ENCODE measurements around the gene MYOM3.
"Not testable (repeated sequence)": the region's sequence is repeated elsewhere in the genome, so short reads cannot be mapped to it uniquely, and the experiment has no call there.

Gene MYOM3

GRCh38 chr1:24052220-24052619 lies 59.7 kb downstream of the MYOM3 start:
- DNase-seq: no peak
- in situ Hi-C loops (cut with MboI; ENCODE audit: low pct_unique_long_range_greater_than_20kb, low sequenced_read_pairs): no loop called here

- peak; percentile 32 for DNase-seq
- in situ Hi-C loops (cut with MboI; ENCODE audit: low pct_unique_long_range_greater_than_20kb, low sequenced_read_pairs): no loop called here
Measured at GRCh38 chr1:24051206-24051945, 60.6 kb downstream of the MYOM3 start.

DNA sequence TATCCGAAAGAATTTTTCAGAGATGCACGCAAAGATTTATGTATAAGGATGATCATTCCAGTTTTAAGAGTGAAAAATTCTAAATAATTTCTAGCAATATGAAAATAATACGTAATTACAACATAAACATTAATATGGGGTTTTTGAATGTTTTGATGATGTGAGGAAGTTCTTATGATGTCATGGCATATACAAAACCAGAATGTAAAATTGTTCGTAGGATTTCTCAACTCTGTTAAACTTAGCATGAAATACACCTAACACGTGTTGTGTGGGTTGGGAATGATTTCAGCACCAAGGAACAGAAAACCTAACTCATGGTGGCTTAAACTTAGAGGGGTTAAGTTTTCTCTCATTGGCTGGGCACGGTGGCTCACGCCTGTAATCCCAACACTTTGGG lies 62.2 kb downstream of the MYOM3 start:
- in situ Hi-C loops (cut with MboI; ENCODE audit: low pct_unique_long_range_greater_than_20kb, low sequenced_read_pairs): no loop called here
- no peak for DNase-seq

DNA sequence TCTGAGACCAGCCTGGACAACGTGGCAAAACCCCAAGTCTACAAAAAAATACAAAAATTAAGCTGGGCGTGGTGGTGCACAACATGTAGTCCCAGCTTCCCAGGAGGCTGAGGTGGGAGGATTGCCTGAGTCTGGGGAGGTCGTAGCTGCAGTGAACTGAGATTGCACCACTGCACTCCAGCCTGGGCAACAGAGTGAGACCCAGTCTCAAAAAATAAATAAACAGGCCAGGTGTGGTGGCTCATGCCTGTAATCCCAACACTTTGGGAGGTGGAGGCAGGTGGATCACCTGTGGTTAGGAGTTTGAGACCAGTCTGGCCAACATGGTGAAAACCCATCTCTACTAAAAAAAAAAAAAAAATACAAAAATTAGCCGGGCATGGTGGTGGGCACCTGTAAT lies 63.0 kb downstream of the MYOM3 start:
- DNase-seq; in situ Hi-C loops (cut with MboI; ENCODE audit: low pct_unique_long_range_greater_than_20kb, low sequenced_read_pairs): not testable (repeated sequence)

- in situ Hi-C loops (cut with MboI; ENCODE audit: low pct_unique_long_range_greater_than_20kb, low sequenced_read_pairs): no loop called here
- DNase-seq: no peak
Measured at GRCh38 chr1:24048205-24048869, 63.6 kb downstream of the MYOM3 start.

GRCh38 chr1:24047110-24047477 lies 64.8 kb downstream of the MYOM3 start:
- in situ Hi-C loops (cut with MboI; ENCODE audit: low pct_unique_long_range_greater_than_20kb, low sequenced_read_pairs): no loop called here
- DNase-seq: no peak

DNA sequence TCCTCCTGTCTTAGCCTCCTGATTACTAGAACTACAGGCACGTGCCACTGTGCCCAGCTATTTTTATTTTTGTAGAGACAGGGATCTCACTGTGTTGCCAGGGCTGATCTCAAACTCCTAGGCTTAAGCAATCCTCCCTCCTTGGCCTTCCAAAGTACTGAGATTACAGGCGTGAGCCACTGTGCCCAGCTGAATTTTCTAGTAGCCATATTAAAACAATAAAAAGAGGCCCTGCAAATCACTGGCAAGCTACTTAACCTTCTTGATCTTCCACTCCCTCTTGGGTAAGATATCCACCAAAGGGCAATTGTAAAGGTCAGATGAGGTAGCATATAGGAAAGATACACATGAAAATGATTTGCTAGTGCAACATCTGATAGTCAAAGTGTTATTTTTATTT lies 66.2 kb downstream of the MYOM3 start:
- in situ Hi-C loops (cut with MboI; ENCODE audit: low pct_unique_long_range_greater_than_20kb, low sequenced_read_pairs): no loop called here
- DNase-seq: no peak

DNA sequence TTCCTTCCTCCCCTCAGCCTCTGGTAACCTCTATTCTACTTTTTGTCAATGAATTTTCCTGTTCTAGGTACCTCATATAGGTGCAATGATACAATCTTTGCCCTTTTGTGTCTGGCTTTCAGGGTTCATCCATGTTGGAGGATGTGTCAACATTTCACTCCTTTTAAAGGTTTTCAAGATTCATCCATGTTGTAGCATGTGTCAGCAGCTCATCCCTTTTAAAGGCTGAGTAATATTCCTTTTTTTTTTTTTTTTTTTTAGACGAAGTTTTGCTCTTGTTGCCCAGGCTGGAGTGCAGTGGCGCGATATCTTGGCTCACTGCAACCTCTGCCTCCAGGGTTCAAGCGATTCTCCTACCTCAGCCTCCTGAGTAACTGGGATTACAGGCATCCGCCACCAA lies 67.3 kb downstream of the MYOM3 start:
- not testable (repeated sequence) for DNase-seq

GRCh38 chr1:24043345-24044032 lies 68.4 kb downstream of the MYOM3 start:
- DNase-seq: no peak
- in situ Hi-C loops (cut with MboI; ENCODE audit: low pct_unique_long_range_greater_than_20kb, low sequenced_read_pairs): no loop called here

More for the DNA sequence above, 67.3 kb downstream of the MYOM3 start:
- in situ Hi-C loops (cut with MboI; ENCODE audit: low pct_unique_long_range_greater_than_20kb, low sequenced_read_pairs): not testable (repeated sequence)

- DNase-seq: no peak
- in situ Hi-C loops (cut with MboI; ENCODE audit: low pct_unique_long_range_greater_than_20kb, low sequenced_read_pairs): no loop called here
Measured at GRCh38 chr1:24042315-24042714, 69.6 kb downstream of the MYOM3 start.

DNA sequence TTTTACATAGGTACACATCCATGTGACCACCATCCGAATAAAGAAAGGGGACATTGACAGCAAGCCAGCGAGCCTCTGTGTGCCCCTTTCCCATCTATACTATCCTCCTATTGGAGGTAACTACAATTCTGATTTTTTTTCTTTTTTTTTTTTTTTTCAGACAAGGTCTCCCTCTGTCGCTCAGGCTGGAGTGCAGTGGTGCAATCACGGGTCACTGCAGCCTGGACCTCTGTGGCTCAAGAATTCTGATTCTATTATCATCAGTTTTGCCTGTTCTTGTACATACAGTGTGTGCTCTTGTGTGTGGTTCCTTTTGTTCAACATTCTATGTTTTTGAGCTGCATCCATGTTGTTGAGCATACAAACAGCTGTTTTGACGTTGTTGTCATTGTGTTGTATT lies 75.8 kb downstream of the MYOM3 start:
- no peak for DNase-seq
- in situ Hi-C loops (cut with MboI; ENCODE audit: low pct_unique_long_range_greater_than_20kb, low sequenced_read_pairs): no loop called here

- in situ Hi-C loops (cut with MboI; ENCODE audit: low pct_unique_long_range_greater_than_20kb, low sequenced_read_pairs): no loop called here
Measured at GRCh38 chr1:24032981-24033380, 79.0 kb downstream of the MYOM3 start.

DNA sequence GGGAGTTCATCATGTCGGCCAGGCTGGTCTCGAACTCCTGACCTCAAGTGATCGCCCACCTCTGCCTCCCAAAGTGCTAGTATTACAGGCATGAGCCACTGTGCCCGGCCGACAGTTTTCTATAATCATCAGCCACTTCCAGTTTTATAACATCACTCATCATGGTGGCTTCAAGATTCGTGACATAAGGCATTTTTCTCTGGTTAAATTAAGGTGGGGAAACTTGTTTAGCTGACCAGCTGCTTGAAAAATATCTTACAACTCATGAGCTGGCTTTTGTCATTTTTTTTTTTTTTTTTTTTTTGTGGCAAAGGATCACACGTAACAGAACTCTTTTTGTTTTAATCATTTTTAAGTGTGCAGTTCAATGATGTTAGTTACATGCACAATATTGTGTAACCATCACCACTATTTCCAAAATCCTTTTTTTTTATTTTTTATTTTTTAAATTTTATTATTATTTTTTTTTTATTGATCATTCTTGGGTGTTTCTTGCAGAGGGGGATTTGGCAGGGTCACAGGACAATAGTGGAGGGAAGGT lies 80.9 kb downstream of the MYOM3 start:
- in situ Hi-C loops (cut with MboI; ENCODE audit: low pct_unique_long_range_greater_than_20kb, low sequenced_read_pairs); DNase-seq: not testable (repeated sequence)

More at GRCh38 chr1:24032981-24033380, 79.0 kb downstream of the MYOM3 start:
- no peak for DNase-seq

- in situ Hi-C loops (cut with MboI; ENCODE audit: low pct_unique_long_range_greater_than_20kb, low sequenced_read_pairs): no loop called here
- DNase-seq: peak; percentile 51
Measured at GRCh38 chr1:24027838-24028468, 84.0 kb downstream of the MYOM3 start.

- in situ Hi-C loops (cut with MboI; ENCODE audit: low pct_unique_long_range_greater_than_20kb, low sequenced_read_pairs): no loop called here
- DNase-seq: no peak
Measured at GRCh38 chr1:24022581-24023361, 89.2 kb downstream of the MYOM3 start.

DNA sequence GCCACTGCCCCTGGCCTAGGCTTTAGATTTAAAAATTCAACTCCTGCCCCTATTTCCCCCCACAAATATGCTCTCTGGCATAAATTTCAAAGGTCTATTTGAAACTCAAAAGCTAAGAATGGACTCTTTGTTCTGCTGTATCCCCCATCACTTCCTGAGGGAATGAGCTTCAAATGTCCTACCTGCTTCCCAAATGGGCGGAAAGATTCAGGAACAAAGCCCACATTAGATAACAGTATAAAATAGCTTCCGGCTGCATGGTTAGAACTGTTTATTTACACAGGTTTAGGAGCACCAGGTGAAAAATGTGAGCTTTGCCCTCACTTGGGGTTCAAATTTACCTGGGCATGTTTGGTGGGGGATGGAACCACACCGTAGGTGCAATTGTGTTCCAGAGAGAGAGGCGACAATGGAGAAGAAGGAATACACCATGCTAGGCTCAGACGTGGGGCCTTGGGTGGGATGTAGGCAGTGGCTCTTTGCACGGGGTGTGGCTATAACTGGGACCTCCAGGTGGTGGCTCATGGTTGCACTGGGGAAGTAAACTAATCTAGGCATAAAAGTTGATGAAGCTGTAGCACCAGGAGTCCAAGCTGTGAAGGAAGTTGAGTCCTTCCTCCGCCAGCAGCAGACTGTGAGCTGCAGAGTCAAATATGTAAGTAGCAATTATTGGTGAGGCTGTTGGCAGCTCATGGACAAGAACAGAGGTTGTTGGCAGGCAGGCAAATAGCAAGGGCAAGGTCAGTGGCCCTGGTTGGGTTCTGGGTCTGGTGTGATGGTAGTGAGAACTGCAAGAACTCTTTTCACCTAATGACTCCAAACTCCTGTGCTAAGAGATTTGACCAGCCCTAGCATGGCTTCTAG lies 90.3 kb downstream of the MYOM3 start:
- no peak for DNase-seq
- in situ Hi-C loops (cut with MboI; ENCODE audit: low pct_unique_long_range_greater_than_20kb, low sequenced_read_pairs): no loop called here

DNA sequence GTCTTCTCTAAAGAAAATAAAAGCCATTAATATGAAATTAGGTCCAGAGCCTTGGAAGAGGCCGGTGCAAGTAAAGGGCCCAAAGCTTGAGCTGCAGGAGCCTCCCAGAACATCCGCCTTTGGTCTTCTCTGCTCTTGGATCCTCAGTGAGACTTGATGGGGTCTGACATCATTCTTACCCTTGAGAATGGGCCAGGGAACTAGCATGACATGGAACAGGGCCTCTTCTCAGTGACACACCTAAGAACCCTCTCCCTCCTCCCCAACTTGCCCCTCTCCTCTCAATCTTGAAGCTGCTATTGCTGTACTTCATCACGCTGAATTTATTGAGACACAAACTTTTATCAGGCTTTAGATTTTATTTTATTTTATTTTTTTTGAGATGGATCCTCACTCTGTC lies 91.5 kb downstream of the MYOM3 start:
- no peak for DNase-seq
- in situ Hi-C loops (cut with MboI; ENCODE audit: low pct_unique_long_range_greater_than_20kb, low sequenced_read_pairs): no loop called here

DNA sequence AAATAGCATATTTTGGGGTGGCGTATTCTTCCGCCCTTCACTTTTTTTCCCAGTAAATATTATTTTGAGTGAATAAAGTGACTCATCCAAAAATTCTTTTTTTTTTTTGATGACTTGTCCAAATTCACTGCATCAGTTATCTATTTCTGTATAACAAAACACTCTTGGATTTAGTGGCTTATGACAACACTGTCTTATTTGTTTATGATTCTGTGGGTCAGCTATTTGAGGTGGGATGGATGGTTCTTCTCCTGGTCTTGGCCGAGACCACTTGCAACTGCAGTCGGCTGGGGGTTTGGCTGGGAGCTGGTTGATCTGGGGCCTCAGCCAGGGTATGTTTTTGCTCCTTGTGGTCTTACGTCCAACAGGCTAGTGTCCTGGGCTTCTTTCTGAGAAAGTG lies 91.9 kb downstream of the MYOM3 start:
- DNase-seq: no peak
- in situ Hi-C loops (cut with MboI; ENCODE audit: low pct_unique_long_range_greater_than_20kb, low sequenced_read_pairs): no loop called here

Data from KBM-7 (cell line).